Heart right ventricle (tissue), 16 donors: ENCODE data around the gene ZBTB7A. TPM values are rescaled to one million over a fixed set of nuclear protein-coding genes. Genes with fewer than 3 reads are reported as not detected.

Experiments used
- ATAC-seq, 8 donors: fragments of 200-7000 bp; cut with Tn5 transposase; one replicate each; pipeline ENCODE4 v1.9.1; 2020; ENCODE audit warnings: mild to moderate bottlenecking in 8 of 8, moderate library complexity in 8 of 8, moderate number of reproducible peaks in 1 of 8
- DNase-seq, 2 donors: peaks; one replicate each; pipeline ENCODE4 v3.0.0-alpha.2; 2020
- H3K27ac ChIP-seq, 10 donors: fragments of 200-600 bp; sonication (generic) in 2 of 10; one replicate each; pipeline versions ENCODE4 v1.5.0 to v1.8.0; 2020 to 2022; ENCODE audit warnings: mild to moderate bottlenecking in 3 of 10
- H3K27me3 ChIP-seq, 7 donors: fragments of 200-600 bp; one replicate each; pipeline ENCODE4 v1.8.0; 2021 to 2022; ENCODE audit warnings: mild to moderate bottlenecking in 2 of 7
- H3K36me3 ChIP-seq, 9 donors: fragments of 200-600 bp; sonication (generic) in 1 of 9; one replicate each; pipeline versions ENCODE4 v1.5.0 to v1.8.0; 2020 to 2022; ENCODE audit warnings: mild to moderate bottlenecking in 2 of 9
- H3K4me1 ChIP-seq, 9 donors: fragments of 200-600 bp; sonication (generic) in 1 of 9; one replicate each; pipeline versions ENCODE4 v1.5.0 to v1.8.0; 2020 to 2022; ENCODE audit warnings: mild to moderate bottlenecking in 4 of 9
- H3K4me3 ChIP-seq, 10 donors: fragments of 200-600 bp; sonication (generic) in 2 of 10; one replicate each; pipeline versions ENCODE4 v1.5.0 to v1.8.0; 2020 to 2022; ENCODE audit warnings: mild to moderate bottlenecking in 7 of 10, moderate library complexity in 2 of 10
- H3K9me3 ChIP-seq, 11 donors: fragments of 200-600 bp in 10 of 11; sonication (generic) in 2 of 11; one replicate each; pipeline versions ENCODE4 v1.5.0 to v1.8.0; 2013 to 2022; ENCODE audit warnings: mild to moderate bottlenecking in 2 of 11, control low read depth in 1 of 11, moderate library complexity in 1 of 11
- CTCF ChIP-seq, 9 donors: fragments of 200-600 bp; sonication (generic) in 2 of 9; IDR thresholded peaks; one replicate each; pipeline versions ENCODE4 v1.5.0 to v1.8.0; 2021 to 2022; ENCODE audit warnings: antibody characterized with exemption in 9 of 9, mild to moderate bottlenecking in 5 of 9, moderate library complexity in 1 of 9
- WGBS, 2 donors: extraction: QIAGEN DNeasy Blood & Tissue Kit; methylation state at CpG; one replicate each; pipeline ENCODE4 v1.1.7; 2013; ENCODE audit warnings: inconsistent platforms in 1 of 2; 5-methylcytosine and 5-hydroxymethylcytosine counted together
- intact Hi-C, 10 donors: fragments of 100-400 bp; cut with DNase I; formaldehyde crosslinking; loops; one replicate each; pipeline versions ENCODE4 v1.11.1 to v1.14.2; 2022
- polyA plus RNA-seq, 2 donors: library from polyadenylated mRNA; stranded (reverse); fragments of 200-250 nt; gene quantifications; one replicate each; pipeline ENCODE4 v1.2.3, GENCODE V29; 2013
- total RNA-seq, 10 donors: library from RNA; stranded (reverse); fragmentation: NEBNext Ultra II Directional in 3 of 10; extraction: Animal tissue kit (Norgen Biotek cat#: 25700) in 3 of 10; gene quantifications; one replicate each; pipeline versions ENCODE4 v1.2.1 to v1.2.4, GENCODE V29; 2021 to 2023
- donor health status: Arrhythmogenic right ventricular cardiomyopathy.
- donor health status: ischemic (EF 13 %, LVEDD 7.1; RV severe dilation, severe dysfunction).
- donor health status: healthy with polysubstance abuse.
- donor health status: DM: no; HTN: yes; CAD: no.
- donor health status: DM: no; HTN: no; CAD: no.
- donor health status: ischemic (EF 25% LVEDD 6.9; RV normal size, moderate dysfunction).
- donor health status: ischemic (EF 25% LVEDD 5.7; RV mildly dilated, moderate dysfunction).
- donor health status: healthy.
- donor health status: DM: yes; HTN: yes; CAD: no.
- donor health status: Ischemic cardiomyopathy.
- donor health status: ischemic (EF 35%, LVEDD 5.7; RV mildly dilated, moderate dysfunction).
- donor health status: nonischemic (EF 11% LVEDD 7.7; RV severe dilation, severe dysfunction).
- donor health status: DM: yes; HTN: yes; CAD: no.
- donor health status: PGD.
- donor health status: ischemic (EF 29% LVEDD 5.4; RV normal size, mild dysfunction).
- donor health status: nonischemic (EF 23%, LVEDD 6.1; RV moderate dilation, normal function).

The ZBTB7A gene
- total and polyA plus RNA-seq, 12 donors, result 9.6 to 40.5 (median 25.2) TPM

GRCh38 chr19:4108767-4109625, 42.3 kb upstream of the ZBTB7A start:
- no peak for TF ChIP-seq CTCF (IDR thresholded peaks at IDR 0.05)
- WGBS, 2 donors, result 86 to 91% methylated on average over 35 of the region's 35 CpGs
- H3K27ac ChIP-seq, result peak overlapping the region in 1 of 10 donors; percentile 76
- no peak for DNase-seq
- peaks cover 0 to 34% (median 10%) of the 10 kb centered on the region in 9 donors for H3K4me1 ChIP-seq
- H3K4me3 ChIP-seq, result no peak overlapping the region
- no peaks in the 10 kb centered on the region for H3K27me3 ChIP-seq
- no peaks in the 10 kb centered on the region for H3K9me3 ChIP-seq
- intact Hi-C loops, result no loop called here
- H3K36me3 ChIP-seq, result peaks cover 0 to 97% (median 55%) of the 10 kb centered on the region in 9 donors
- ATAC-seq, result peak in 1 of 8 donors; percentile 5

GRCh38 chr19:4103080-4103433, 36.4 kb upstream of the ZBTB7A start:
- no peaks in the 10 kb centered on the region for H3K27me3 ChIP-seq
- DNase-seq, result no peak
- H3K36me3 ChIP-seq, result peaks cover 0 to 99% (median 38%) of the 10 kb centered on the region in 9 donors
- peaks cover under 1 to 15% (median 7%) of the 10 kb centered on the region in 9 donors for H3K4me1 ChIP-seq
- intact Hi-C loops, result no loop called here
- no peak for TF ChIP-seq CTCF (IDR thresholded peaks at IDR 0.05)
- 93% methylated on average over 9 of the region's 9 CpGs for WGBS, 2 donors
- ATAC-seq, result no peak
- no peak overlapping the region for H3K4me3 ChIP-seq
- no peaks in the 10 kb centered on the region for H3K9me3 ChIP-seq
- peak overlapping the region in 1 of 10 donors; percentile 75 for H3K27ac ChIP-seq

- H3K4me1 ChIP-seq, result peaks cover 4 to 18% (median 13%) of the 10 kb centered on the region in 9 donors
- 90 to 91% methylated on average over 50 to 53 of the region's 53 CpGs for WGBS, 2 donors
- peaks cover 0 to 95% (median 33%) of the 10 kb centered on the region in 9 donors for H3K36me3 ChIP-seq
- intact Hi-C loops, result no loop called here
- H3K27ac ChIP-seq, result no peak overlapping the region
- ATAC-seq (no peak), DNase-seq (no peak)
- H3K27me3 ChIP-seq, result no peaks in the 10 kb centered on the region
- no peak overlapping the region for H3K4me3 ChIP-seq
- H3K9me3 ChIP-seq, result no peaks in the 10 kb centered on the region
- TF ChIP-seq CTCF (IDR thresholded peaks at IDR 0.05), result no peak
Measured at GRCh38 chr19:4102339-4103079, 35.8 kb upstream of the ZBTB7A start.

GRCh38 chr19:4101496-4101770, 34.7 kb upstream of the ZBTB7A start:
- DNase-seq (no peak), ATAC-seq (no peak)
- WGBS, 2 donors, result 93 to 94% methylated on average over 10 of the region's 10 CpGs
- intact Hi-C loops, result no loop called here
- TF ChIP-seq CTCF (IDR thresholded peaks at IDR 0.05), result no peak
- H3K4me1 ChIP-seq, result peaks cover 4 to 29% (median 20%) of the 10 kb centered on the region in 9 donors
- no peak overlapping the region for H3K27ac ChIP-seq
- H3K9me3 ChIP-seq, result no peaks in the 10 kb centered on the region
- no peaks in the 10 kb centered on the region for H3K27me3 ChIP-seq
- H3K36me3 ChIP-seq, result peaks cover 0 to 94% (median 26%) of the 10 kb centered on the region in 9 donors
- no peak overlapping the region for H3K4me3 ChIP-seq
